ENCODE data around the gene TRIO.

- no peak for TF ChIP-seq CTCF (IDR thresholded peaks at IDR 0.05)
- no peak for TF ChIP-seq POLR2AphosphoS5 (IDR thresholded peaks at IDR 0.05)
- no peak for TF ChIP-seq EP300 (IDR thresholded peaks at IDR 0.05)
- no peak for TF ChIP-seq POLR2A (IDR thresholded peaks at IDR 0.05; ENCODE audit: low read depth)
Measured at GRCh38 chr5:14347522-14347921, 204.4 kb downstream of the TRIO start.
